GM20000 (cell line): ENCODE results near the gene CMYA5.

Source experiments
- DNase-seq: peaks from one replicate; pipeline ENCODE4 v3.0.0; 2012; ENCODE audit warnings: low spot score
- TF ChIP-seq, protein P1 (sequence below): IDR thresholded peaks from 2 replicates; pipeline ENCODE4 v1.5.1; 2012; ENCODE audit warnings: mild to moderate bottlenecking, control low read depth; ENCODE audit errors: extremely low read depth, missing control alignments

Gene CMYA5

DNA sequence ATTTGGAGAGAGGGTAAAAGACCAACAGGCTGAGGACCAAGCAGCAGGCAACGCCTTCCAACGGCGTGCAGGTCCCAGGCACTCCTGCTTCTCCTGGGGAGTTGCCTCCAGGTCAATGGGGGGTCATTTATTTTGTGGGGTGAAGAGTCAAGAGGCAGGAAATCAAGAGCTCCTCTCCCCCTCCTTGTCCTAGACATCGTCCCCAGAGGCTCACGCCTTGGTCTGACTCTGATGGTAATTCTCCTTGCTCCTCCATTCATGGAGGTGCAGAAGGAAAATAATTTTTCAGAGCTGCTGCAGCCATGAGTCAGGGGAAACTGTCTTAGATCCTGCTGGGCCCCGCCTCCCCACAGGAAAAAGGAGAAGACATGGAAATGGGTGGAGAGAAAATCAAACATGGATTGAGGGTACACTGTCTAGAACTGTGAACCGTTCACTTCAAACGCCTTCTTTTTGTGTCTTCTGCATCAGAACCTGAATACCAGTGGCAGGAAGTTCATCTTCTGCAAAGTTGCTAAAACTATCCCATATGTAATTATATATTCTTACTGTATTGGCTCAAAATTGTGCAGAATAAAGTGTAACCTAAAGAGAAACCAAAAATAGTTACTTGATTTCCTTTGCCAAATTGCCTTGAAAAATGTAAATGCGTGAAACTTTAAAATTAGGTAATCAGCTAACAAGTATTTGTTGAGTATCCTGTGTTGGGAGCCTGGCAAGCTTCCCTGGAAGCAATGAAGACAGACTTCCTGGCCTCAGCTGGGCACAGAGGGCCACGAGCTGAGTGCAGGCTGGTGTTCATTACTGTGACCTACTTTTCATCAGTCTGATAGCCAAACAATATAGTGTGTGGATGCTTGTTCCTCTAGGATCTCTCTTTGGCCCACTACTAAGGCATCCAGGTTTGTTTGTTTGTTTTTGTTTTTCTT lies 142.0 kb downstream of the CMYA5 start:
- DNase-seq: no peak

DNA sequence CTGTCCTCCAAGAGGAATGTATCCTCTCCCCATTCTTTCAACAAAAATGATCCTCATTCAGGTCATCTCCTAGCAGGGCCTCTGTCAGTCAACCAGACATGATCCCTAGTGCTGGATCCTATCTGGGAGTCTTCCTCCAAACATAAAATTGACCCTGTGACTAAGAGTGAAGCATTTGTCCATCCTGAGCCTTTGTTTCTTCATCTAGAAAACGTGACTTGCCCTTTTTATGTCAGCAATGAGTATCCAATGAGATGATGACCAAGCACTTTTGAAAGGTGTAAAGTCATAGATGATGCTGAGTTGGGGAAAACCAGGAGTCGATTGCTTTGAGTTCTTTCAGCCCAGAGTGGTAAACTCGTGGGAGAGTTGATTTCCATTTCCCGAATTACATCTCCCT lies 143.3 kb downstream of the CMYA5 start:
- DNase-seq: no peak
- TF ChIP-seq, protein P1, sequence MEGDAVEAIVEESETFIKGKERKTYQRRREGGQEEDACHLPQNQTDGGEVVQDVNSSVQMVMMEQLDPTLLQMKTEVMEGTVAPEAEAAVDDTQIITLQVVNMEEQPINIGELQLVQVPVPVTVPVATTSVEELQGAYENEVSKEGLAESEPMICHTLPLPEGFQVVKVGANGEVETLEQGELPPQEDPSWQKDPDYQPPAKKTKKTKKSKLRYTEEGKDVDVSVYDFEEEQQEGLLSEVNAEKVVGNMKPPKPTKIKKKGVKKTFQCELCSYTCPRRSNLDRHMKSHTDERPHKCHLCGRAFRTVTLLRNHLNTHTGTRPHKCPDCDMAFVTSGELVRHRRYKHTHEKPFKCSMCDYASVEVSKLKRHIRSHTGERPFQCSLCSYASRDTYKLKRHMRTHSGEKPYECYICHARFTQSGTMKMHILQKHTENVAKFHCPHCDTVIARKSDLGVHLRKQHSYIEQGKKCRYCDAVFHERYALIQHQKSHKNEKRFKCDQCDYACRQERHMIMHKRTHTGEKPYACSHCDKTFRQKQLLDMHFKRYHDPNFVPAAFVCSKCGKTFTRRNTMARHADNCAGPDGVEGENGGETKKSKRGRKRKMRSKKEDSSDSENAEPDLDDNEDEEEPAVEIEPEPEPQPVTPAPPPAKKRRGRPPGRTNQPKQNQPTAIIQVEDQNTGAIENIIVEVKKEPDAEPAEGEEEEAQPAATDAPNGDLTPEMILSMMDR: no peak

More for the DNA sequence above, 142.0 kb downstream of the CMYA5 start:
- TF ChIP-seq, protein P1: no peak

DNA sequence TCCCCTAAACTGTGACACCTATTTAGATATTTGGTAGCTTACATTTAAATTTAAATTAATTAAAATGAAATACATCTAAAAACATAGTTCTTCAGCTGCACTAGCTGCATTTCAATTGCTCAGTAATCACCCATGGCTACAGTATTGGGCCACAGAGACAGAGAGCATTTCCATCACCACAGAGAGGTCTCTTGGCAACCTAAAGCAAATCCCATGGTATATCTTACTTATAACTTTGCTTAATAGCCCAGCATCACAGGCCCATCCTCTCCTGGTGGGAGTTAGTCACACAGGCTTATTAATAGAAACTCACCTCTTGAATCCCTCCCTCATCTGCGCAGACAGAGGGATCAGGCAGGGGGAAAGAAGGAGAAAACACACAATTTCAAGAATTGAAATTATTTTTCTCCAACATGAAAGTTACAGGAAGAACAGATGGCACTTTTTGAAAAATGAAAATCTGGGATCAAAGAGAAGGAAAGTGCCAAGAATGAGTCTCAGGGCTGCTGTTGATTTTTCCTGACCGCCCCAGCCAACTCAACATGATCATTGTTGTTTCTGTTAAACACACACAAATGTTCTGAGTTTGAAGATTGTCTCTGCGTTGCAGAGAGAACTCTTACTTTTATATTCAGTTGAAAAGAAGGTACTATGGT lies 144.6 kb downstream of the CMYA5 start:
- TF ChIP-seq, protein P1: no peak
- no peak for DNase-seq

DNA sequence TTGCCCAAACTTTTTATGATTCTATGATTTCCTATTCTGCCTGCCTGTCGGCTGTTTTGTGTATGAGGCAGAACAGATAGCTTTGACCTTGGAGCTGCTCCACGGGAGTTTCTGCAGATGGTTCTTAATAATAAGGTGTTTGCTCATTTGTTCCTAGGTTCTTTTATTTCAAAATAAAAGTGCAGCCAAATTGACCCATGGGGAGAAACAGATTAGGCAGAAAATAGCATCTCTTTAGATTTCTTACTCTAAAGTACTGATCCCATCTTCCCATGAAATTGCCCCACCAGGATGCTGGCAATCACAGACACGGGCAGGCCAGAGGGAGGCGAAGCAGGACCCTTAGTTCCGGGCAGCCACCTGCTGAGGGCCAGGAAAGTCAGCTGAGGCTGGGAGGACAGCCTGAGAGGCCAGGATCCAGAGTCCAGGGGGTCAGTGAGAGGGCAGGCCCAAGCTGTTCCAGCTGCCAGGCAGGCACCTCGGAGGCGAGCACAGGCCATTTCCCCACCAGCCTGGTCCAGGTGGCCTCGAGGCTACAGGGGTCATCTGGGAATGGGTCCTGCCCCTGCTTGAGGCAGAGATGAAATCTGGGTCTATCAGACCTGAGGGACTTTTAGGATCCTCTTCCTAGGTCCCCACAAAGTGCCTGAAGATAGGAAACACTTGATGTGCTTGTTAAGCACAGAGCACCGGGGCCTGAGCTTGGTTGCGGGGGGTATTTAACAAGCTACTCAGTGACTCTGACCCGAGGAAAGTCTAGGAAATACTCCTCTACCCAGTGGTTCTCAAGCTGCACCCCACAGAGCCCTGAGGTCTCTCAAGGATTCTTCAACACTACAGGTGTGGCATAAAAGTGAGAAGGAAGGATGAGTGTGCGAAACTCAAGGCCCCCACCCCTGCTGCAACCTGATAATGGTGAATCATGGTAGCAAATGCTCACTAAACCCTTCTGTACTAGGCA lies 145.4 kb downstream of the CMYA5 start:
- TF ChIP-seq, protein P1: no peak
- no peak for DNase-seq

DNA sequence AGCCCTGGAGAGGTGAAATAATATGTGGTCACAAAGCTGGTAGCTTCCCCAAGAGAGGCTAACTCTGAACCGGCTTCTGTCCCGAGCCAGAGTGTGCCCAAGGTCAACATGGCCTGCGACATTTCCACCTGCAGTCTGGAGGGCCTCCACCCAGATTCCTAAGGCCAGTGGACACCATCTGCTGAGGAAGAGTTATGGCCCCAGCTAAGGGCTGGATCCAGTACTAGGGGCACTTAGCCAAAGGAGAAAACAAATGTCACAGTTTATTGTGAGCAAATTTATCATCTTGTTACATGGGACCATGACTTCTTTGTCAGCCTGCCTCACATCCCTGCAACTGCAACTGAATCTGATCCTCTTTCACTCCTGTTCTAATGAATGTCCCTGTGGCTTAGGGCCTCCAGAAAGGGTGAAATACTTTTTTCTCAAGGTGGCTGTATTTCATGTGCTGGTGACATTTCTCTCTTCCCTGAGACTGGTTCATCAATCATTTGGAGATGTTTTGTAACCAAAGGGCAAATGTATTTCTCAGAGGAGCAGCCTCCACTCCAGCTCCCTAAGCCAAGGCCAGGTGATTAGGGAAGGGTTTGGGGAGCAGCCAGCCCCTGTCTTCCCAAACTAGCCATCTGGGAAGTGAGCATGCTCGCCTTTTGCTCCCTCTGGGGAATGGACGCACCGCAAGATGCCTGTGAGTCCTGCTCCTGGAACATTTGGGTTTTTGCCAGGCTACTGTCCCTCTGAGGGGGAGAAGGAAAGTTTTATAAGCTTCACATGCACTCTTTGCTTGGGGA lies 148.3 kb downstream of the CMYA5 start:
- TF ChIP-seq, protein P1: no peak
- DNase-seq: no peak

DNA sequence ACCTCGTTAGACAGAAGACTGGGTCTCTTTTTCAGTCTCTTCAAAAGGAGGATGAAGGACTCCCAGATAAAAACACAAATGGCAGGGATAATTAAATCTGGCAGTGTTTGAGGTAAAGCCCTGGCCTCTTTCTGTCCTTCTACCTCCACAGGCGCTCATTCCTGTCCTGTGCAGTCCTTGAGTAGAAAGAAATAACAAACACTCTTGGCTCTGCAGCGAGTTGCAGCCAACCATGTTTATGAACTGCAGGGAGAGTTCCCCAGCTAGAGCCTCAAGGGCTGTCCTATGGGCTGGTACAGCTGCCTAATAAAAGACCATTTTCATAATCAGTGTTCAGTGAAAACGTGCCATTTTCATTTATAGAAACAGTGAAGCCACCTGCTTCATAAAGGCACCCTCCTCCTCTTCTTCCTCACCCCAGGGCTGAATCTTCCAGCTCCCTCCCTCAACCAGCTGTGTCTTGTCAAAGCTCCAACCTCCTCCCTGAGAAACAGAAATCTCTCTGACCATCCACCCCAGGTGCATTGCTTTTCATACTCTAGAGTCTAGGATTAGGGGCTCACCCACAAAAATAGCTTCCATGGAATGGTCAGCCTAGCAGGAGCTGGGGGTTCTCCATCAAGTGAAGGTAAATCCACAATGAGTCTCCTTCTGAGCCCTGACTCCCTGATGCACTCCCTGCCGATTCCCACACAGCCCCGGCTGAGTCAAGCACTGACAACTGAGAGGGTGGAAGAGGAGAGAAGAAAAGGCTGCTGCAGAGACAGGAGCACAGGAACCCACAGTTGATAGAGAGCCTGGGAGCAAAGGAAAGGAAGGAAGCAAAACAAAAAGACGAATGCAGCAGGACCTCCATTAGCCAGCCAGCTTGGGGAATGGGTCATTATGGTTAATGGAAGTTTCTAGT lies 150.7 kb downstream of the CMYA5 start:
- no peak for DNase-seq
- TF ChIP-seq, protein P1: no peak
